HepG2 (cell line): Measurements from ENCODE around the gene RARA. TPM values are rescaled to one million over a fixed set of nuclear protein-coding genes. Genes with fewer than 3 reads are reported as not detected.

ENCODE experiments used
- ATF3 ChIP-seq: sonication (generic); formaldehyde crosslinking; IDR thresholded peaks from 2 replicates; pipeline ENCODE4 v1.4.0; 2020; ENCODE audit warnings: missing genetic modification reagents
- BCL3 ChIP-seq: sonication (generic); formaldehyde crosslinking; IDR thresholded peaks from 2 replicates; pipeline ENCODE4 v1.5.1; 2020; ENCODE audit warnings: mild to moderate bottlenecking, missing genetic modification reagents, moderate library complexity
- E2F5 ChIP-seq: sonication (generic); formaldehyde crosslinking; conservative IDR thresholded peaks from 2 replicates; pipeline ENCODE4 v1.4.0; 2020; ENCODE audit warnings: missing genetic modification reagents
- FOSL2 ChIP-seq: sonication (generic); formaldehyde crosslinking; IDR thresholded peaks from 2 replicates; pipeline ENCODE4 v1.4.0; 2020; ENCODE audit warnings: missing genetic modification reagents
- MAFK ChIP-seq, 2 experiments: IDR thresholded peaks in 1 of 2; conservative IDR thresholded peaks in 1 of 2; 2 replicates each; pipeline ENCODE4 v1.6.1; 2011; ENCODE audit warnings: improper control_type of control experiment in 2 of 2, low read length in 2 of 2
- PHB2 ChIP-seq: fragments of 450-650 bp; IDR thresholded peaks from 2 replicates; pipeline ENCODE4 v1.6.1; 2018; ENCODE audit not compliant: partially characterized antibody
- POLR2AphosphoS5 ChIP-seq: IDR thresholded peaks from 2 replicates; pipeline ENCODE4 v1.6.1; 2012; ENCODE audit warnings: low read depth, low read length
- PRDM15 ChIP-seq: sonication (generic); formaldehyde crosslinking; IDR thresholded peaks from 2 replicates; pipeline ENCODE4 v1.4.0; 2020; ENCODE audit warnings: missing genetic modification reagents
- REL ChIP-seq: sonication (generic); formaldehyde crosslinking; conservative IDR thresholded peaks from 2 replicates; pipeline ENCODE4 v1.8.0; 2022; ENCODE audit warnings: mild to moderate bottlenecking, missing genetic modification reagents, moderate library complexity
- REXO4 ChIP-seq: sonication (generic); formaldehyde crosslinking; IDR thresholded peaks from 2 replicates; pipeline ENCODE4 v1.8.0; 2022; ENCODE audit warnings: missing genetic modification reagents, mild to moderate bottlenecking, borderline replicate concordance
- ZBTB1 ChIP-seq: sonication (generic); formaldehyde crosslinking; IDR thresholded peaks from 2 replicates; pipeline ENCODE4 v1.4.0; 2020; ENCODE audit warnings: missing genetic modification reagents, borderline replicate concordance
- ZNF12 ChIP-seq: sonication (generic); formaldehyde crosslinking; IDR thresholded peaks from 2 replicates; pipeline ENCODE4 v1.5.0; 2020; ENCODE audit warnings: missing genetic modification reagents
- ZNF512B ChIP-seq: sonication (generic); formaldehyde crosslinking; IDR thresholded peaks from 2 replicates; pipeline ENCODE4 v1.5.1; 2020; ENCODE audit warnings: missing genetic modification reagents, mild to moderate bottlenecking, borderline replicate concordance
- ZNF569 ChIP-seq: sonication (generic); formaldehyde crosslinking; IDR thresholded peaks from 2 replicates; pipeline ENCODE4 v1.5.0; 2020; ENCODE audit warnings: mild to moderate bottlenecking, missing genetic modification reagents, moderate library complexity, borderline replicate concordance
- ZNF703 ChIP-seq: sonication (generic); formaldehyde crosslinking; IDR thresholded peaks from 2 replicates; pipeline ENCODE4 v1.5.1; 2020; ENCODE audit warnings: missing genetic modification reagents, mild to moderate bottlenecking, moderate library complexity, borderline replicate concordance
- ZNF781 ChIP-seq: sonication (generic); formaldehyde crosslinking; IDR thresholded peaks from 2 replicates; pipeline ENCODE4 v1.5.1; 2020; ENCODE audit warnings: borderline replicate concordance, mild to moderate bottlenecking, missing genetic modification reagents; ENCODE audit errors: not compliant biosample characterization
- ZNF891 ChIP-seq: sonication (generic); formaldehyde crosslinking; IDR thresholded peaks from 2 replicates; pipeline ENCODE4 v1.5.0; 2020; ENCODE audit warnings: mild to moderate bottlenecking, missing genetic modification reagents
- polyA plus RNA-seq, 8 experiments: library from polyadenylated mRNA; depleted of rRNA in 3 of 8; stranded (reverse) in 7 of 8; unstranded in 1 of 8; fragments of >200 nt; fragmentation: Illumina TruSeq in 4 of 8; extraction: Trizol in 4 of 8; gene quantifications; 2 replicates each; pipeline versions ENCODE4 v1.2.1 to v1.2.3, GENCODE V29; 2011 to 2016; ENCODE audit warnings: low read depth in 4 of 8, missing spikeins in 1 of 8, mixed read lengths in 1 of 8; ENCODE audit not compliant: insufficient read depth in 1 of 8
- total RNA-seq, 5 experiments: library from RNA; depleted of rRNA; stranded (reverse); fragments of >200 nt; fragmentation: Illumina TruSeq; extraction: Trizol; gene quantifications; 2 replicates each; pipeline ENCODE4 v1.2.3, GENCODE V29; 2016; ENCODE audit warnings: low read depth in 1 of 5

RARA gene
- total and polyA plus RNA-seq, 2 of the 13 experiments (the other 11 are each of a cell fraction or from before 2014, with no cell fraction given), result 6.4 to 8.6 TPM

- TF ChIP-seq ZNF569 (CRISPR knock-in tag) (no peak), PRDM15 (no peak), ZNF781 (CRISPR knock-in tag) (no peak), FOSL2 (CRISPR knock-in tag) (peak; percentile 98), ZNF891 (CRISPR knock-in tag) (no peak), REL (CRISPR knock-in tag) (no peak), BCL3 (CRISPR knock-in tag) (no peak), ZNF512B (no peak), ATF3 (CRISPR knock-in tag) (peak; percentile 79), E2F5 (CRISPR knock-in tag) (no peak), ZNF12 (CRISPR knock-in tag) (no peak), PHB2 (no peak), ZNF703 (CRISPR knock-in tag) (no peak), REXO4 (no peak), ZBTB1 (CRISPR knock-in tag) (no peak), MAFK (conservative IDR thresholded peaks at IDR 0.05 in 1 of 2, IDR thresholded peaks at IDR 0.05 in 1 of 2; ENCODE audit: low read length in 2 of 2) (no peak), POLR2AphosphoS5 (no peak)
Measured at GRCh38 chr17:40314584-40314956, 5.6 kb downstream of the RARA start (continued).
